Body of pancreas (tissue), 4 donors: ENCODE results near the gene TBX1. TPM values are rescaled to one million over a fixed set of nuclear protein-coding genes. Genes with fewer than 3 reads are reported as not detected.

Experiments used
- ATAC-seq: fragments of 150-250 bp; one replicate; pipeline ENCODE4 v1.9.1; 2016
- DNase-seq, 4 donors: peaks; one replicate each; pipeline ENCODE4 v3.0.0-alpha.2; 2019
- H3K27ac ChIP-seq, 4 donors: fragments of 200-600 bp; sonication (generic); 1 replicate in 3 of 4; 2 replicates in 1 of 4; pipeline versions ENCODE4 v1.5.1 to v1.6.1; 2016 to 2019; ENCODE audit warnings: mild to moderate bottlenecking in 1 of 4, mixed read lengths in 1 of 4, moderate library complexity in 1 of 4
- H3K27me3 ChIP-seq, 2 donors: fragments of 200-600 bp; sonication (generic); one replicate each; pipeline ENCODE4 v1.6.0; 2016; ENCODE audit warnings: mild to moderate bottlenecking in 1 of 2
- H3K36me3 ChIP-seq, 2 donors: fragments of 200-600 bp; sonication (generic); replicated peaks in 1 of 2; 2 replicates each; pipeline ENCODE4 v1.5.1; 2016; ENCODE audit warnings: low read depth in 2 of 2; ENCODE audit not compliant: insufficient read depth in 1 of 2
- H3K4me1 ChIP-seq: fragments of 200-600 bp; sonication (generic); one replicate; pipeline ENCODE4 v1.6.0; 2016
- H3K4me3 ChIP-seq, 2 donors: fragments of 200-600 bp; sonication (generic); 1 replicate in 1 of 2; 2 replicates in 1 of 2; pipeline ENCODE4 v1.5.1; 2016 to 2019
- H3K9me3 ChIP-seq, 3 donors: fragments of 200-600 bp; sonication (generic); 1 replicate in 2 of 3; 2 replicates in 1 of 3; pipeline ENCODE4 v1.5.1; 2016
- CTCF ChIP-seq, 7 experiments: fragments of 450-650 bp in 4 of 7; fragments of 200-600 bp in 3 of 7; sonication (generic) in 3 of 7; IDR thresholded peaks; one replicate each; pipeline ENCODE4 v1.5.1; 2016 to 2019; ENCODE audit warnings: antibody characterized with exemption in 7 of 7
- POLR2A ChIP-seq, 3 donors: fragments of 450-650 bp; IDR thresholded peaks; one replicate each; pipeline ENCODE4 v1.6.1; 2016; ENCODE audit warnings: antibody characterized with exemption in 3 of 3, mild to moderate bottlenecking in 2 of 3
- WGBS, 2 donors: methylation state at CpG; one replicate each; pipeline ENCODE4 v1.1.5; 2017; 5-methylcytosine and 5-hydroxymethylcytosine counted together
- intact Hi-C: fragments of 100-400 bp; cut with DNase I; formaldehyde crosslinking; loops from one replicate; pipeline ENCODE4 v1.15.1; 2023
- total RNA-seq, 2 donors: library from RNA; depleted of rRNA; stranded (reverse); fragments of >200 nt; gene quantifications; one replicate each; pipeline ENCODE4 v1.1.0, GENCODE V29; 2016

The TBX1 gene
- total RNA-seq, 2 donors from 2014 or later, result 1.0 TPM; not detected in 1

DNA sequence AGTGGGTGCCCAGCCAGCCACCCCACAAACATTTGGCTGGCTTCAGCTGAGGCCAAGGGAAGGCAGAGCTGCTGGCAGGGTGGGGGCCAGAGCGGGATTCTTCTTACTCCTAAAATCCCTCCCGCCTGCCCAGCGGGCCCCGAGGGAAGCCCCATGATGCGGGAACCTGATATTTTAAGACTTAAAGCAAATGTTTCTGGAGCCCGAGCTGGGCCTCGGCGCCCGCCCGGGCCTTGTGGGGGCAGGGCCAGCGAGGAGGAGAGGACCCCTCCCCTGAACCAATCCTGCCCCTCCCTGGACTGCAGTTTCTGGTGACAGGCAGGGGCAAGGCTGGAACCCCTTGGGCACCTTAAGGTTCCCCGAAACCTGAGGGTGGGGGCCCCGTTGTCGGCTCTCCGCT lies 20.0 kb upstream of the TBX1 start:
- H3K27me3 ChIP-seq, result no peaks in the 10 kb centered on the region
- no peak for TF ChIP-seq CTCF (IDR thresholded peaks at IDR 0.05)
- no peak for TF ChIP-seq POLR2A (IDR thresholded peaks at IDR 0.05)
- ATAC-seq, result no peak
- WGBS, 2 donors, result 80 to 84% methylated on average over 7 to 15 of the region's 15 CpGs
- DNase-seq, result no peak
- no peak overlapping the region for H3K4me3 ChIP-seq
- H3K9me3 ChIP-seq, result no peaks in the 10 kb centered on the region
- intact Hi-C loops, result no loop called here
- H3K4me1 ChIP-seq, result no peaks in the 10 kb centered on the region
- H3K27ac ChIP-seq, result no peak overlapping the region
- no peaks in the 10 kb centered on the region for H3K36me3 ChIP-seq

- Histone ChIP-seq H3K27me3 (no peaks in the 10 kb centered on the region), H3K9me3 (no peaks in the 10 kb centered on the region), H3K4me1 (no peaks in the 10 kb centered on the region), H3K27ac (no peak overlapping the region), H3K4me3 (no peak overlapping the region), H3K36me3 (no peaks in the 10 kb centered on the region)
- intact Hi-C loops, result no loop called here
- WGBS, 2 donors, result 90 to 95% methylated on average over 2 to 7 of the region's 7 CpGs
- DNase-seq (no peak), ATAC-seq (no peak)
- TF ChIP-seq POLR2A (IDR thresholded peaks at IDR 0.05) (no peak), CTCF (IDR thresholded peaks at IDR 0.05) (no peak)
Measured at GRCh38 chr22:19741053-19741452, 19.5 kb upstream of the TBX1 start.

- H3K9me3 ChIP-seq, result no peaks in the 10 kb centered on the region
- no peaks in the 10 kb centered on the region for H3K36me3 ChIP-seq
- TF ChIP-seq CTCF (IDR thresholded peaks at IDR 0.05) (no peak), POLR2A (IDR thresholded peaks at IDR 0.05) (no peak)
- ATAC-seq (no peak), DNase-seq (no peak)
- H3K27me3 ChIP-seq, result no peaks in the 10 kb centered on the region
- WGBS, 2 donors, result 79 to 80% methylated on average over 8 to 21 of the region's 21 CpGs
- intact Hi-C loops, result no loop called here
- no peak overlapping the region for H3K4me3 ChIP-seq
- H3K4me1 ChIP-seq, result no peaks in the 10 kb centered on the region
- H3K27ac ChIP-seq, result no peak overlapping the region
Measured at GRCh38 chr22:19742160-19743066, 18.2 kb upstream of the TBX1 start.

DNA sequence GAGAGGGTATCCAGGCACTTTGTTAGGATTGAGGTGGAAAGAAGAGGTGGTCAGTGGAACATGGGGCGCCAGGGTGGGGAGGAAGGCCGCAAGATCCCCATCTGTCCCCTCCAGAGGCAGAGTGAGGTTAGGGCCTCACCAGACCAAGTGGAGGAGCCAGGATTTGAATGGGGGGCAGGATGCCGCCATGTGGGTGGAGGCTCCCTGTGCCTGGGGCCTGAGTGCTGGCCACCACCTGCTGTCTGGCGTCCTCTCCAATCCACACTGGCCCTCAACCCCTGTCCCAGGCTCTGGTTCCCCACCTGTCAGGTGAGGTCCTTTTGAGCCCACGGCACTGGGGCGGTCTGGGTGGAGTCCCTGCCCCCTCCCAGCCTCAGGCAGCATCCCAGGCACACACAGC lies 17.5 kb upstream of the TBX1 start:
- TF ChIP-seq CTCF (IDR thresholded peaks at IDR 0.05) (no peak), POLR2A (IDR thresholded peaks at IDR 0.05) (no peak)
- Histone ChIP-seq H3K27me3 (no peaks in the 10 kb centered on the region), H3K9me3 (no peaks in the 10 kb centered on the region), H3K4me3 (no peak overlapping the region), H3K4me1 (no peaks in the 10 kb centered on the region), H3K27ac (no peak overlapping the region), H3K36me3 (no peaks in the 10 kb centered on the region)
- intact Hi-C loops, result no loop called here
- 80 to 95% methylated on average over 3 to 6 of the region's 6 CpGs for WGBS, 2 donors
- DNase-seq, result no peak
- no peak for ATAC-seq

DNA sequence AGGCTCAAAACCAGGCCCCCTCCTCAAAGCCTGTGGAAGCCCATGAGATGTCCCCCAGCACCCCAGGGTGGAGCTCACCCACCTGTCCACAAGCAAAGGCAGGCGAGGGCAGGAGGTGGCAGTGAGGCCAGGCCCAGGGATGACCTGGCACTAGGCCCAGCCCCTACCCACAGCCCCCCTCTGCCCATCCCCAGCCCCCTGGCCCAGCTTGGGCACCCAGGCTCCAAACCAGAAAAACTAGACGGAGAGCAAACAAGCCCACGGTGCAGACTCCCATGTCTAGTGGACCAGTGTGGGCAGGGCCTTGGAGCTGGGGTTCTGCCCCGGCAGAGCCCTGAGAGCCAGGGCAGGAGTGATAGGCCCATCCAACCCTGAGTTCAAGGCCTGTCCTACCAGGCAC lies 16.9 kb upstream of the TBX1 start:
- TF ChIP-seq POLR2A (IDR thresholded peaks at IDR 0.05) (no peak), CTCF (IDR thresholded peaks at IDR 0.05) (no peak)
- DNase-seq, result no peak
- H3K4me1 ChIP-seq, result no peaks in the 10 kb centered on the region
- no peaks in the 10 kb centered on the region for H3K9me3 ChIP-seq
- H3K27ac ChIP-seq, result no peak overlapping the region
- no peaks in the 10 kb centered on the region for H3K36me3 ChIP-seq
- 66 to 80% methylated on average over 2 to 4 of the region's 4 CpGs for WGBS, 2 donors
- H3K27me3 ChIP-seq, result no peaks in the 10 kb centered on the region
- no peak overlapping the region for H3K4me3 ChIP-seq
- ATAC-seq, result no peak
- intact Hi-C loops, result no loop called here
